Gastrocnemius medialis (tissue), 4 donors: ENCODE results near the gene AGK.

Experiments
- CTCF ChIP-seq, 5 experiments: fragments of 450-650 bp in 3 of 5; fragments of 200-600 bp in 2 of 5; sonication (generic) in 2 of 5; IDR thresholded peaks in 4 of 5; conservative IDR thresholded peaks in 1 of 5; 1 replicate in 4 of 5; 2 replicates in 1 of 5; pipeline ENCODE4 v1.5.1; 2016 to 2019; ENCODE audit warnings: antibody characterized with exemption in 5 of 5, mild to moderate bottlenecking in 3 of 5, moderate library complexity in 3 of 5
- POLR2A ChIP-seq, 2 donors: fragments of 450-650 bp; IDR thresholded peaks; one replicate each; pipeline ENCODE4 v1.6.1; 2017; ENCODE audit warnings: antibody characterized with exemption in 2 of 2, mild to moderate bottlenecking in 2 of 2, moderate library complexity in 2 of 2

DNA sequence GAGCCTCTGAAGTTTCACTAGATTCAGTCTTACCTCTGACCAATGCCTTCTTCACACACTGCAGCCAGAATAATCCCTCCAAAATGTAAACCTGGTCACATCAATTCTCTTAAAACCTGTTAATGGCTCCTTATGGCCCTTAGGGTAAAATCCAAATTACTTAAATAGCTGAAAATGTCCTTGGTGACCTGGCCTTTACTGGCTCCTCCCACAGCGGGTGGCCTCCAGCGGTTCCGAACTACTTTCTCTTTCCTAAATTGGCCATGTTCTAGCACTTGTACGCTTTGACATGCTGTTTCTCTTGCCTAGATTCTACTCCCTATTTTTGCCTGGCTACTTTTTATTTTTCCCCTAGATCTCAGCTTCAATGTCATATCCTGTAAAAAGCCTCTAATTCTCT is 36.1 kb downstream of the AGK start:
- TF ChIP-seq CTCF (IDR thresholded peaks at IDR 0.05 in 4 of 5, conservative IDR thresholded peaks at IDR 0.05 in 1 of 5) (no peak), POLR2A (IDR thresholded peaks at IDR 0.05) (no peak)
